PC-3 (cell line): Measurements from ENCODE around the gene AMMECR1.
"Not testable (repeated sequence)": the region's sequence is repeated elsewhere in the genome, so short reads cannot be mapped to it uniquely, and the experiment has no call there.

Experiments
- CTCF ChIP-seq: fragments of 300-600 bp; sonication (generic); conservative IDR thresholded peaks from 2 replicates; pipeline ENCODE4 v1.5.1; 2017; ENCODE audit warnings: antibody characterized with exemption, low read depth, mild to moderate bottlenecking, low read length
- EZH2 ChIP-seq: fragments of 300-600 bp; sonication (generic); IDR thresholded peaks from one replicate; pipeline ENCODE4 v1.6.1; 2017; ENCODE audit warnings: antibody characterized with exemption, mild to moderate bottlenecking, low read length; ENCODE audit not compliant: unreplicated experiment
- EZH2phosphoT487 ChIP-seq: fragments of 300-600 bp; sonication (generic); IDR thresholded peaks from 2 replicates; pipeline ENCODE4 v1.6.1; 2018; ENCODE audit warnings: mild to moderate bottlenecking, antibody characterized with exemption, low read length, borderline replicate concordance

GRCh38 chrX:110333458-110333857, 15.6 kb upstream of the AMMECR1 start:
- not testable (repeated sequence) for TF ChIP-seq EZH2, CTCF, EZH2phosphoT487
